ENCODE results near the gene PEF1.
A peak's percentile ranks its signal among the peaks of the same experiment; 100 is the strongest.

Gene PEF1

DNA sequence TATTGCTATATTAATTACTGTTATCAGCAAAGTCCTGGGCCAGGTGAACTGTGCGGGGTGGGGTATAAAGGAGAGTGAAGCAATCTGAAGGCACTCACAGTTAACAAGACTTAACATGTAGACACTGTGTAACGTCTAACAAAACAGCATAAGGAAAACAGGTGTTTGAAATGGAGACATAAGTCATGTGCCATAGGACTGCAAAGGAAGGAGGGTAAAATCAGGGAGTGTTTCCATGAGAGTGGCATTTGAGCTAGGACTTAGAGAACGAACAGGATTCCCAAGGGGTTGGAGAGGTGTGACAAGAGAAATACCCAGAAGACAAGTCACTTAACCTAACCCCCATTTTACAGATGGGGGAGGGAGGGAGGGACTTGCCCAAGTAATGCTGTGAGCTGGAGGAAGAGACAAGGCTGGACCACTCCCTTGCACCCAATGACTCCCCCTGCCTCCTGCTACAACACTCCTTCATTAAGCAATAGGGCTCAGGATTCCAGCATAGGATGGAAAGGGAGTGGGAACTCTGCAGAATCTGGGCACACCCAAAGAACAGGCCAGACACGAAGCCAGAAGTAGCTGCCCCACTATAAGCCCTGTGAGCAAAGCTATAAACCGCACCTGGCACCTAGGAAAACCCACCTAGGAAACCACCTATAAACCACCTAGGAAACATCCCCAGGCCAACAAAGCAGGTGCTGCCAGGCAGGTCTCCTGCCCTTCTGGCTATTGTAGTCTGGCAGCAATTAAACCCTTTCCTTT lies 6.6 kb downstream of the PEF1 start:
- no peak overlapping the region for H3K4me3 ChIP-seq (ENCODE audit: low read depth, low read length)
- no peak for TF ChIP-seq CTCF (IDR thresholded peaks at IDR 0.05; ENCODE audit: borderline replicate concordance, insufficient read depth, low read depth, low read length)

GRCh38 chr1:31633117-31633516 lies 11.6 kb downstream of the PEF1 start:
- peak; percentile 58 for TF ChIP-seq CTCF (IDR thresholded peaks at IDR 0.05; ENCODE audit: borderline replicate concordance, insufficient read depth, low read depth, low read length)
- H3K4me3 ChIP-seq (ENCODE audit: low read depth, low read length) = no peak overlapping the region

DNA sequence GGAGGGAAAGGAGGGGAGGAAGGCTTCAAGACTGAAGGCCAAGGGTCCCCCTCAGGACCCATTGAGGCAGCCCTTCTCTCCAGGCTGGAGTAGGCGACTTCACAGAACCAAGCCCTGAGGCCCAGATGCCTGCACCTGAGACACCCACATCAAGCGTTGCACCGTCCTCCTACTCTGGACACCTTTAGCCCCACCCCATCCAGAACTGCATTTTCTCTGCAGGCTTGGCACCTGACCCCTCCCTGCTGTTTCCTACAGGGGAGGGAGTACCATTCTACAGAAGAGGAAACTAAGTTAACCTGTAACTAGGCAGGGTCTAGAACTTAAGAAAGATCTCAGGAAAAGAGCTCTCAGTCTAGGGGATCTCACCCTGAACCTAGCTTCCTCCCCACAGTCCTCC lies 12.0 kb downstream of the PEF1 start:
- H3K4me3 ChIP-seq (ENCODE audit: low read depth, low read length) = no peak overlapping the region

GRCh38 chr1:31628931-31629556 lies 15.6 kb downstream of the PEF1 start:
- no peak overlapping the region for H3K4me3 ChIP-seq (ENCODE audit: low read depth, low read length)
- no peak for TF ChIP-seq CTCF (IDR thresholded peaks at IDR 0.05; ENCODE audit: borderline replicate concordance, insufficient read depth, low read depth, low read length)

More for the DNA sequence above, 12.0 kb downstream of the PEF1 start:
- no peak for TF ChIP-seq CTCF (IDR thresholded peaks at IDR 0.05; ENCODE audit: borderline replicate concordance, insufficient read depth, low read depth, low read length)

- no peak overlapping the region for H3K4me3 ChIP-seq (ENCODE audit: low read depth, low read length)
- TF ChIP-seq CTCF (IDR thresholded peaks at IDR 0.05; ENCODE audit: borderline replicate concordance, insufficient read depth, low read depth, low read length) = no peak
Measured at GRCh38 chr1:31627930-31628559, 16.6 kb downstream of the PEF1 start.

DNA sequence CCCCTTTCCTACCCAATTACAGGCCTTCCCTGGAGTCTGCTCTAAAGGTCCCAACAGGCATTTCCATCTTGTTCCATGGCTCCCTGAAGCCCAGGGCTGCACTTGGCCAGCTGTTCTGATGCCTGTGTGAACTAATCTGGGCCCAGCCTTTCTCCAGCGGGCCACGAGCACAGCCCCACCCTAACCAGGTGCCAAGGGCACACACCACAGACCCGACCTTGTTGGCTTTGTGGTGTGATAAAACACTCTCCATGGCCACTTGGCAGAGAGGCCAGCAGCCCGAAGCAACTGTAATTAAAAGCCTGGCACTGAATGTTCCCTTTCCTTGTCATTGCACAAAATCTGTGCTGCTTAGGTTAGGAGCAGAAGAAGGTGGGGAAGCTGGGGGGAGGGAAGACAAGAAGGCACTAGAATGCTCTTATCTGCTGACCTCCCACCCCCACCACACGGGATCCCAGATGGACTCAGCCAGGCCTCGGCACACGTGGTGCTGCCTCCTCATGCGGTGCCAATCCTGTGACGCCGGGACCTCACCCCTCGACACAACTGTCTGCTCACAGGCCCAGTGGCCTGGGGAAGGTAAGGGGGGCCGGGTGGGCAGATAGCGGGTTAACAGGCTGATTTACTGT lies 17.3 kb downstream of the PEF1 start:
- no peak overlapping the region for H3K4me3 ChIP-seq (ENCODE audit: low read depth, low read length)
- no peak for TF ChIP-seq CTCF (IDR thresholded peaks at IDR 0.05; ENCODE audit: borderline replicate concordance, insufficient read depth, low read depth, low read length)

Data from GM12875 (cell line).